Gastrocnemius medialis (tissue), 4 donors: Measurements from ENCODE around the gene VPS45. TPM values are rescaled to one million over a fixed set of nuclear protein-coding genes. Genes with fewer than 3 reads are reported as not detected.

Experiments used
- ATAC-seq, 2 donors: fragments of 150-250 bp; one replicate each; pipeline ENCODE4 v1.9.1; 2016
- DNase-seq, 2 donors: peaks; one replicate each; pipeline ENCODE4 v3.0.0-alpha.2; 2019
- H3K27ac ChIP-seq, 4 donors: fragments of 200-600 bp; sonication (generic); 1 replicate in 1 of 4; 2 replicates in 3 of 4; pipeline ENCODE4 v1.5.1; 2016 to 2018; ENCODE audit warnings: mild to moderate bottlenecking in 2 of 4, moderate library complexity in 1 of 4
- H3K27me3 ChIP-seq, 3 donors: fragments of 200-600 bp; sonication (generic) in 2 of 3; 1 replicate in 1 of 3; 2 replicates in 2 of 3; pipeline versions ENCODE4 v1.5.1 to v1.6.0; 2016 to 2019; ENCODE audit warnings: mild to moderate bottlenecking in 1 of 3, moderate library complexity in 1 of 3
- H3K36me3 ChIP-seq, 2 donors: fragments of 200-600 bp; sonication (generic) in 1 of 2; one replicate each; pipeline ENCODE4 v1.5.1; 2017 to 2018
- H3K4me1 ChIP-seq, 2 donors: fragments of 200-600 bp; sonication (generic) in 1 of 2; one replicate each; pipeline ENCODE4 v1.5.1; 2016 to 2017; ENCODE audit warnings: mild to moderate bottlenecking in 2 of 2
- H3K4me3 ChIP-seq, 4 donors: fragments of 200-600 bp; sonication (generic) in 3 of 4; 1 replicate in 1 of 4; 2 replicates in 3 of 4; pipeline ENCODE4 v1.5.1; 2016 to 2019; ENCODE audit warnings: mild to moderate bottlenecking in 2 of 4
- H3K9me3 ChIP-seq, 3 donors: fragments of 200-600 bp; sonication (generic) in 2 of 3; 1 replicate in 1 of 3; 2 replicates in 2 of 3; pipeline ENCODE4 v1.5.1; 2016 to 2019
- POLR2A ChIP-seq, 2 donors: fragments of 450-650 bp; IDR thresholded peaks; one replicate each; pipeline ENCODE4 v1.6.1; 2017; ENCODE audit warnings: antibody characterized with exemption in 2 of 2, mild to moderate bottlenecking in 2 of 2, moderate library complexity in 2 of 2
- in situ Hi-C, 4 donors: fragments of 200-750 bp; cut with MboI; loops; one replicate each; pipeline versions ENCODE4 v1.15.0 to v1.8.0; 2017; ENCODE audit warnings: low sequenced_read_pairs in 4 of 4
- intact Hi-C: fragments of 100-400 bp; cut with DNase I; formaldehyde crosslinking; loops from one replicate; pipeline ENCODE4 v1.15.1; 2023; ENCODE audit warnings: low total_unique reads
- total RNA-seq, 4 donors: library from RNA; depleted of rRNA; stranded (reverse); fragments of >200 nt; gene quantifications; one replicate each; pipeline versions ENCODE4 v1.1.0 to v1.2.3, GENCODE V29; 2016
- TF ChIP-seq, protein P1 (sequence below), 5 experiments: fragments of 450-650 bp in 3 of 5; fragments of 200-600 bp in 2 of 5; sonication (generic) in 2 of 5; IDR thresholded peaks in 4 of 5; conservative IDR thresholded peaks in 1 of 5; 1 replicate in 4 of 5; 2 replicates in 1 of 5; pipeline ENCODE4 v1.5.1; 2016 to 2019; ENCODE audit warnings: antibody characterized with exemption in 5 of 5, mild to moderate bottlenecking in 3 of 5, moderate library complexity in 3 of 5

VPS45 gene, protein sequence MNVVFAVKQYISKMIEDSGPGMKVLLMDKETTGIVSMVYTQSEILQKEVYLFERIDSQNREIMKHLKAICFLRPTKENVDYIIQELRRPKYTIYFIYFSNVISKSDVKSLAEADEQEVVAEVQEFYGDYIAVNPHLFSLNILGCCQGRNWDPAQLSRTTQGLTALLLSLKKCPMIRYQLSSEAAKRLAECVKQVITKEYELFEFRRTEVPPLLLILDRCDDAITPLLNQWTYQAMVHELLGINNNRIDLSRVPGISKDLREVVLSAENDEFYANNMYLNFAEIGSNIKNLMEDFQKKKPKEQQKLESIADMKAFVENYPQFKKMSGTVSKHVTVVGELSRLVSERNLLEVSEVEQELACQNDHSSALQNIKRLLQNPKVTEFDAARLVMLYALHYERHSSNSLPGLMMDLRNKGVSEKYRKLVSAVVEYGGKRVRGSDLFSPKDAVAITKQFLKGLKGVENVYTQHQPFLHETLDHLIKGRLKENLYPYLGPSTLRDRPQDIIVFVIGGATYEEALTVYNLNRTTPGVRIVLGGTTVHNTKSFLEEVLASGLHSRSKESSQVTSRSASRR
- total RNA-seq, result 10 to 100 TPM; 17.0 to 30.3 (median 24.7) TPM

DNA sequence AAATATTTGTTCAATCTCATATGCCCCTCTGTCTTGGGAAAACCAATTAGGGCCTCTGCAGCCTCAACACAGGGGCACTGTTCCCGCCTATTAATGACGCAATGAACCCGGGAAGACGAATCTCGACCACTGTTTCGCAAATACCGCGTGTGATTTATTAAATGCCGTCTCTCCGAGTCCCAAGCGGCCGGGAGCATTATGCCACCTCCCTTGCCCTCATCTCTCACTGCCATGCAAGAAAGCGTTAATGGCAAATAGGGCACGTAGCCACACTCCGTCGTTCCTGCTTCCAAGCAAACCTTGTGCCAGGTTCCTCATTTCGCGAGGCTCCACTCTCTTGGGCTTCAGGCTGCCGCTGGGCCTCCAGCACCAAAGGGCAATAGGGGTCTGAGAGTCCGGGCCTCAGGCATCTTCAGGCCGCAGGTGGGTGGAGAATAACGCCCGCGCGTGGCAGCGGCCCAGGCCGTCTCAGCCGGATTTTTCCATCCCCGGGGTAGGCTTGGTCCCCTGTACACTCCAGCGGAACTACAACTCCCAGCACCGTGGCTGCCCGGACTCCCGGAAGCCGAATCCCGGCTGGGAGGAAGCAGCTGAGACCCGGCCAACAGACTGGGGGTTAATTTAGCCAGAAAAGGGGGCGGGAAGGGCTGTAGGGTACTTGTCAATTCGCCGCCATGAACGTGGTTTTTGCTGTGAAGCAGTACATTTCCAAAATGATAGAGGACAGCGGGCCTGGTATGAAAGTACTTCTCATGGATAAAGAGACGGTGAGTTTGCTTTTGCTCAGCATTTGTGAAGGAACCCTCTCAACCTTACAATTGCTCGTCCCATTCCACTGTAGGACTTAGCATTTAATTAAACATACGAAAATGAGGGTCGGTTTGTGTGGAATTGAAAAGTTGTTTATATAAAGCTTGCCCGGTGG, at the start of gene VPS45:
TSS of gene VPS45 (plus strand) at position 593 of the 925 bp plus-strand sequence. CDS start at position 675, 82 bp downstream.
- intact Hi-C loops (loop anchor here (5.0 kb wide), 3 partner anchors 55 to 165 kb away; partner anchors contain the start of gene OTUD7B), in situ Hi-C loops (no loop called here)
- ATAC-seq (peak; percentile 94), DNase-seq (peak; percentile 85 to 91)
- Histone ChIP-seq H3K27me3 (no peaks in the 10 kb centered on the region), H3K4me1 (peaks cover 26% of the 10 kb centered on the region in 2 donors), H3K9me3 (no peaks in the 10 kb centered on the region), H3K27ac (peak within 1 kb of the TSS; percentile 83 to 94 (median 89)), H3K36me3 (peaks cover 0 to 13% of the 10 kb centered on the region in 2 donors), H3K4me3 (peak within 1 kb of the TSS; percentile 72 to 91 (median 79))
- peak; percentile 29 to 33 for TF ChIP-seq POLR2A (IDR thresholded peaks at IDR 0.05)
- TF ChIP-seq, protein P1, sequence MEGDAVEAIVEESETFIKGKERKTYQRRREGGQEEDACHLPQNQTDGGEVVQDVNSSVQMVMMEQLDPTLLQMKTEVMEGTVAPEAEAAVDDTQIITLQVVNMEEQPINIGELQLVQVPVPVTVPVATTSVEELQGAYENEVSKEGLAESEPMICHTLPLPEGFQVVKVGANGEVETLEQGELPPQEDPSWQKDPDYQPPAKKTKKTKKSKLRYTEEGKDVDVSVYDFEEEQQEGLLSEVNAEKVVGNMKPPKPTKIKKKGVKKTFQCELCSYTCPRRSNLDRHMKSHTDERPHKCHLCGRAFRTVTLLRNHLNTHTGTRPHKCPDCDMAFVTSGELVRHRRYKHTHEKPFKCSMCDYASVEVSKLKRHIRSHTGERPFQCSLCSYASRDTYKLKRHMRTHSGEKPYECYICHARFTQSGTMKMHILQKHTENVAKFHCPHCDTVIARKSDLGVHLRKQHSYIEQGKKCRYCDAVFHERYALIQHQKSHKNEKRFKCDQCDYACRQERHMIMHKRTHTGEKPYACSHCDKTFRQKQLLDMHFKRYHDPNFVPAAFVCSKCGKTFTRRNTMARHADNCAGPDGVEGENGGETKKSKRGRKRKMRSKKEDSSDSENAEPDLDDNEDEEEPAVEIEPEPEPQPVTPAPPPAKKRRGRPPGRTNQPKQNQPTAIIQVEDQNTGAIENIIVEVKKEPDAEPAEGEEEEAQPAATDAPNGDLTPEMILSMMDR (IDR thresholded peaks at IDR 0.05 in 4 of 5, conservative IDR thresholded peaks at IDR 0.05 in 1 of 5), result peak in 2 of 5 experiments; percentile 9 to 34

DNA sequence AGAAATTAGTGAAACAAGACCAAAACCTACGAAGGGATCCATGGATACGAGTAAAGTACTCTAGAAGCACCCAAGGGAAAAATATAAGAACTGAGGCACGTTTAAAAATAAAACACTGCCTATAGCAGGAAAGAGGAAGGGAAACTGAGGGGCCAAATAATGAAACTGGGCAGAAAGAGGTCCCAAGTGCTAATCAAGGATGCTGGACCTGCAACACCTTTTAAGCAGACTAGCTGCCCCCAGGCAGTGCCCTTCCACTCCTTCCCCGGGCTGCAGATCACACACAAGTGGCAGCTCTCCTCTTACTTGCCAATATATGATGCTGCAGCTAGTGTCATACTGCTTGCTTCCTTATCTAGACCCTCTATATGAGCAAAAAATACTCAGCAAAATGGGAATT, 49.4 kb upstream of the VPS45 start:
- Histone ChIP-seq H3K36me3 (no peaks in the 10 kb centered on the region), H3K27me3 (no peaks in the 10 kb centered on the region), H3K4me3 (no peak overlapping the region), H3K27ac (no peak overlapping the region), H3K9me3 (no peaks in the 10 kb centered on the region), H3K4me1 (peaks cover 9 to 10% of the 10 kb centered on the region in 2 donors)
- no peak for ATAC-seq
- in situ Hi-C loops, result no loop called here
- intact Hi-C loops, result no loop called here
- no peak for DNase-seq
- TF ChIP-seq POLR2A (IDR thresholded peaks at IDR 0.05), result no peak
- TF ChIP-seq, protein P1 (IDR thresholded peaks at IDR 0.05 in 4 of 5, conservative IDR thresholded peaks at IDR 0.05 in 1 of 5), result no peak

GRCh38 chr1:150020711-150021110, 46.9 kb upstream of the VPS45 start:
- in situ Hi-C loops (no loop called here), intact Hi-C loops (no loop called here)
- DNase-seq (no peak), ATAC-seq (no peak)
- Histone ChIP-seq H3K27ac (peak overlapping the region in 2 of 4 donors; percentile 1 to 47), H3K4me3 (no peak overlapping the region), H3K36me3 (no peaks in the 10 kb centered on the region), H3K4me1 (peaks cover 9 to 10% of the 10 kb centered on the region in 2 donors), H3K9me3 (no peaks in the 10 kb centered on the region), H3K27me3 (no peaks in the 10 kb centered on the region)
- TF ChIP-seq, protein P1 (IDR thresholded peaks at IDR 0.05 in 4 of 5, conservative IDR thresholded peaks at IDR 0.05 in 1 of 5), result no peak
- no peak for TF ChIP-seq POLR2A (IDR thresholded peaks at IDR 0.05)

GRCh38 chr1:150021191-150021694, 46.3 kb upstream of the VPS45 start:
- intact Hi-C loops, result no loop called here
- H3K27me3 ChIP-seq, result no peaks in the 10 kb centered on the region
- TF ChIP-seq, protein P1 (IDR thresholded peaks at IDR 0.05 in 4 of 5, conservative IDR thresholded peaks at IDR 0.05 in 1 of 5), result no peak
- no peak for TF ChIP-seq POLR2A (IDR thresholded peaks at IDR 0.05)
- DNase-seq (no peak), ATAC-seq (peak; percentile 12 to 75)
- H3K4me1 ChIP-seq, result peaks cover 9 to 10% of the 10 kb centered on the region in 2 donors
- no peak overlapping the region for H3K4me3 ChIP-seq
- in situ Hi-C loops, result no loop called here
- H3K27ac ChIP-seq, result peak overlapping the region in 3 of 4 donors; percentile 1 to 57 (median 47)
- no peaks in the 10 kb centered on the region for H3K9me3 ChIP-seq
- no peaks in the 10 kb centered on the region for H3K36me3 ChIP-seq
